Measurements from ENCODE around the gene CHRFAM7A.
"Not testable (repeated sequence)": the region's sequence is repeated elsewhere in the genome, so short reads cannot be mapped to it uniquely, and the experiment has no call there.

The CHRFAM7A gene

GRCh38 chr15:30392766-30393663 is at the start of gene CHRFAM7A:
CHRFAM7A (minus strand) TSS chr15:30393540; CDS start chr15:30383351, 10,189 bp downstream.
- DNase-seq: not testable (repeated sequence)

GRCh38 chr15:30438348-30438747 is 45.0 kb upstream of the CHRFAM7A start:
- not testable (repeated sequence) for DNase-seq

GRCh38 chr15:30435878-30436277 is 42.5 kb upstream of the CHRFAM7A start:
- not testable (repeated sequence) for DNase-seq

- not testable (repeated sequence) for DNase-seq
Measured at GRCh38 chr15:30420723-30421122, 27.4 kb upstream of the CHRFAM7A start.

GRCh38 chr15:30414160-30414559 is 20.8 kb upstream of the CHRFAM7A start, which contains the start of gene GOLGA8R:
GOLGA8R (minus strand) TSS chr15:30414260; CDS start chr15:30414162, 98 bp downstream.
- DNase-seq: not testable (repeated sequence)

DNA sequence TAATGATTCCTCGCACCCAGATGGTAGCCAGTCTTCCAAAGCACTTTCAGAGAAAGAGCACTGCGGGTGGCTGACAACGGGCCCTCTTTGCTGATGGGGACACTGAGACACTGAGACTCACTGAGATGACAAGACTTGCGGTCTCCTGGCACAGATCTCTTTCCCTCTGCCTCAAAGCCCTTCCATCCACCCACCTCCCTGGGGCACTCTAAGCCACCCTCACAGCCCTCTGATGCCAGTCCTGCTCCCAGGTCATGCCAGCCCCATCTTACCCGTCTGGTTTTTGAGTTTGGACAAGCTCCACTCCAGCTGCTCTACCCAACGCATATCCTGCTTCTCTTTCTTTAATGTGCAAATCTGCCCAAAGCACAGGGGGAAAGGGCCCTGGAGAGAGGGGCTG is 14.3 kb upstream of the CHRFAM7A start:
- DNase-seq: not testable (repeated sequence)

- DNase-seq: not testable (repeated sequence)
Measured at GRCh38 chr15:30398988-30399387, 5.6 kb upstream of the CHRFAM7A start.

DNA sequence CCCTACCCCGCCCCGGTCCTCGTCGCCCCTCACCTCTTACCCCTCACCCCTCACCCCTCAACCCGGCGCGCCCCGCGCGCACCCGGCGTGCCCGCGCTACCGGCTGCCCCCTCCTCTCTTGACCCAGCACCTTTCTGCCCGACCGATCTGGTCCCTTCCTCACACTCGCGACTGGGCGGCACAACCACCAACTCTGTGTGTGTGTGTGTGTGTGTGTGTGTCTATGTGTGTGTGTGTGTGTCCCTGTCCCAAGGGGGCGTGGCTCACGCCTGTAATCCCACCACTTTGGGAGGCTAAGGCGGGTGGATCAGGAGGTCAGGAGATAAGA is 288 bp upstream of the CHRFAM7A start:
- DNase-seq: not testable (repeated sequence)

GRCh38 chr15:30386318-30386887 is 6.9 kb downstream of the CHRFAM7A start:
- DNase-seq: not testable (repeated sequence)

DNA sequence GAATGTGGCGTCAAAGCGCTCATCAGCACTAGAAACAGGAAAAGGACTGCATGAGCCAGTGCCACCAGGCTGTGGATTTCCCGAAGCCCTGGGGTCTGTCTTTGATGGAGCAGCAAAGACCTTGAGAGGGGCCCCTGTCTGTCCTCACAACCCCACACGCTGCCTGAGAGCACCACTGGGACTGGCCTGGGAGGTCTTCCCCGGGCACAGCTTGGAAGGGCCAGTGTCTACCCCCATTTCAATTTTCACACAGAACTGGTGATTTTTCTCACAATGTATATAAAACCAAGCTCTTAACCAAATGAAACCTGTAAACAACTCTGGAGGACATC is 16.3 kb downstream of the CHRFAM7A start:
- not testable (repeated sequence) for DNase-seq

GRCh38 chr15:30376375-30377081 is 16.8 kb downstream of the CHRFAM7A start:
- DNase-seq: not testable (repeated sequence)

DNA sequence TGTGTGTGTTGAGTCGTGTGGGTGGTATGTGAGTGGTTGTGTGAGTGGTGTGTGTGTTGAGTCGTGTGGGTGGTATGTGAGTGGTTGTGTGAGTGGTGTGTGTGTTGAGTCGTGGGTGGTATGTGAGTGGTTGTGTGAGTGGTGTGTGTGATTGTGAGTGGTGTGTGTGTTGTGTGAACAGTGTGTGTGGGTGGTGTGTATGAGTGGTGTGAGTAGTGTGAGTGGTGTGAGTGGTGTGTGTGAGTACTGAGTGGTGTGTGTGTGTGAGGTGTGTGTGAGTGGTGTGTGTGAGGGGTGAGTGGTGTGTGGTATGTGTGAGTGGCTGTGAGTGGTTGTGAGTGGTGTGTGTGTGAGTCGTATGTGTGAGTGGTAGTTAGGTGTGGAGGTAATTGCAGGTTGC is 17.5 kb downstream of the CHRFAM7A start:
- not testable (repeated sequence) for DNase-seq

DNA sequence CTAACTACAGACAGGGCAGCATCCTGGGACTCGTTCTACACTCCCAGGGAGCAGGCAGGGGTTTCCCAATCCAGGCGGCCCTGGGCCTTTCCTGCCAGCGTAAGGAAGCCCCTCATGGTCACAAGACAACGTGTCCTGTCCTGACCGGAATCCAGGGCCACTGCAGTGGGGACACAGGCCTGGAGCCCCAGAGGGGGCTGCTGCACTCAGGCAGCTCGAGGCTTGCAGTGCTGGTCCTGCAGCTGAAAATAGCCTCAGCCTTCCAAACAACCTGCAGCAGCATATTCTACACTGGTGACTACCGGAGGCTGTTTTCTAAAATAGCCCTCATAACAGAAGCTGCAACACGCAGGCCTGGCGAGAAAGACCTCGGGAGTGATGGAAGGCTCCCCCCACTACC is 18.5 kb downstream of the CHRFAM7A start:
- DNase-seq: not testable (repeated sequence)

- not testable (repeated sequence) for DNase-seq
Measured at GRCh38 chr15:30368271-30368670, 25.1 kb downstream of the CHRFAM7A start.

GRCh38 chr15:30367246-30367645 is 26.1 kb downstream of the CHRFAM7A start:
- DNase-seq: not testable (repeated sequence)

DNA sequence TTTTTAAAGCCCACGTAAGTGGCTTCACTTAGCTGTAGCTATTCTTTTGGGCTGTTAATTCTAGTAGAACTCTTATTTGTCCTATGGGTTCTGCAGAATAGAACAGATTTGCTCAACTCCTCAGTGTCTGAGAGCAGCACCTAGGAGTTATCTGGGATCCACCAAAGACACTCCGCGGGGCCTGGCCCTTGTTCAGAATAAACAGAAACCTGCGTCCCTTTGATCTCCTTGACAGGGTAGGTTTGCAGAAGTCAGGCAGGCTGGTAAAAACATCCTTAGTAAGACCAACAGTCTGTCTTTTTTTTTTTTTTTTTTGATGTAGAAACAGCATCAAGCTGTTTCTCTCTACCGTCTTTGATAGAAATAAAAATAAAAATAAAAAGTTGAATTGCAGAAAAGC is 31.9 kb downstream of the CHRFAM7A start:
- not testable (repeated sequence) for DNase-seq

DNA sequence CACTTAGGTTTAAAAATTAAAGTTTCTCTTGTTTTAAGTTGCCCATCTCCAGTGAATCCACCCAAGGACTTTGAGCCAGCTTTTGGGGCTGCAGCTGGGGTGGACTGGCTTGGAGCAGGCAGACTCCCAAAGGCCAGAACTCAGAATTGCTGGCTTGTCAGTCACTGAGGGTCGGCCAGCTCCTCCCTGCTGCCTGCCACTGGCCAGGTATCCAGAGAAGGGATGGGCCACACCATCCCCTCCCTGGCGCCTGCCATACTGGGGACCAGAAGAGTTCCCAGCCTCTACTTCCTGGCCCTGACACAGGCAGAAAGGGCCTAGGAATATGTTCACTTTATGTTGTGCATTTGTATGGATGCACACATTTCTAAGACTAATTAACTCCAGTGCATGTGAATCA is 32.4 kb downstream of the CHRFAM7A start:
- not testable (repeated sequence) for DNase-seq

GRCh38 chr15:30355043-30355442 is 38.3 kb downstream of the CHRFAM7A start:
- DNase-seq: not testable (repeated sequence)

GRCh38 chr15:30349803-30350202 is 43.5 kb downstream of the CHRFAM7A start:
- DNase-seq: not testable (repeated sequence)

GRCh38 chr15:30336584-30336983 is 56.8 kb downstream of the CHRFAM7A start:
- DNase-seq: not testable (repeated sequence)

DNA sequence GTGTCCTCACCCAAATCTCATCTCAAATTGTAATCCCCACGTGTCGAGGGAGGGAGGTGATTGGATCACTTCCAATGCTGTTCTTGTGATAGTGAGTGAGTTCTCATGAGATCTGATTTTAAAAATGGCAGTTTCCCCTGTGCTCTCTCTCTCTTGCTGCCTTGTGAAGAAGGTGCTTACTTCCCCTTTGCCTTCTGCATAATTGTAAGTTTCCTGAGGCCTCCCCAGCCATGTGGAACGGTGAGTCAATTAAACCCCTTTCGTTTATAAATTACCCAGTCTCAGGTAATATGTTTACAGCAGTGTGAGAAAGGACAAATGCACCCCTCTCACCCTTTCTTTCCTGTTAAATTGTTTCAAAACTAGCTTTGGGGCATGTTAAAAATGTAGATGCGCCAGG is 59.2 kb downstream of the CHRFAM7A start:
- not testable (repeated sequence) for DNase-seq

DNA sequence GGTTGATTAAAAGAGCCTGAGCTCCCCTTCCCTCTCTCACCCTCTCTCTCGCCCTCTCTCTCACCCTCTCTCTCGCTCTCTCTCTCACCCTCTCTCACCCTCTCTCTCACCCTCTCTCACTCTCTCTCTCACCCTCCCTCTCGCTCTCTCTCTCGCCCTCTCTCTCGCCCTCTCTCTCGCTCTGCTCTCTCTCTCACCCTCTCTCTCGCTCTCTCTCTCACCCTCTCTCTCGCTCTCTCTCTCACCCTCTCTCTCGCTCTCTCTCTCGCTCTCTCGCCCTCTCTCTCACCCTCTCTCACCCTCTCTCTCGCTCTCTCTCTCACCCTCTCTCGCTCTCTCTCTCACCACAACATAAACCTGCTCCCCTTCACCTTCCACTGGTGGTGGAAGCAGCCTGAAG is 67.2 kb downstream of the CHRFAM7A start:
- DNase-seq: not testable (repeated sequence)

DNA sequence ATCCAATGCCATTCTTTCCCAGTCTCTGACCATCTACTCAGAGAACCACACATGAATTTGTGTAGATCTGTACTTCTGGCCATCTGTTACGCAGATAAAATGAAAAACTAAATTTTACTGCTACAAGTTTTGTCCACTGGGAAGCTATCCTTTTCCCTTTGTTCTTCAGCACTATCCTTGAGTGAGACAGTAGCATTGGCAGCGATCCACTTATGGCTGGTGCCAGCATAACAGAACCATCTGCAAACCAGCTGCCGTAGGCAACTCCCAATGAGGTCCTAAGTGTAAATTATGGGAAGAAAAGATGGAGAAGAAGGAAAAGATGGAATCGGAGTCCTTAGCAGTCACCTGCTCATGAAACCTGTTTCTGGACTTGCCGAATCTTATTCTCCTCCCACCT is 72.3 kb downstream of the CHRFAM7A start:
- DNase-seq: not testable (repeated sequence)

Measured in NCI-H1092 (cell line).